CD4-positive, alpha-beta T cell (primary cell): ENCODE results near the gene STIM2. TPM values are rescaled to one million over a fixed set of nuclear protein-coding genes. Genes with fewer than 3 reads are reported as not detected.

ENCODE experiments used
- ATAC-seq: fragments of 200-7000 bp; cut with Tn5 transposase; one replicate; pipeline ENCODE4 v1.10.0; 2022; ENCODE audit warnings: mild to moderate bottlenecking; ENCODE audit not compliant: poor library complexity
- CTCF ChIA-PET: fragments of 350-600 bp; sonication (Branson Sonifier 250); formaldehyde crosslinking; loops from one replicate; lab custom pipeline; 2021; ENCODE audit warnings: antibody characterized with exemption, inconsistent platforms; lab: Charles Lee
- POLR2A ChIA-PET: fragments of 350-600 bp; sonication (Branson Sonifier 250); formaldehyde crosslinking; loops from one replicate; lab custom pipeline; 2021; ENCODE audit warnings: antibody characterized with exemption, inconsistent platforms; lab: Charles Lee
- DNase-seq, 14 experiments: peaks; one replicate each; pipeline ENCODE4 v3.0.0-alpha.2; 2013 to 2020; ENCODE audit warnings: mixed read lengths in 2 of 14
- H3K27ac ChIP-seq, 2 donors: one replicate each; pipeline versions ENCODE4 v1.5.1 to v1.7.0; 2013; ENCODE audit warnings: low read length in 2 of 2, low read depth in 1 of 2, mild to moderate bottlenecking in 1 of 2
- H3K27me3 ChIP-seq, 2 experiments: 1 replicate in 1 of 2; 2 replicates in 1 of 2; pipeline versions ENCODE4 v1.6.1 to v1.7.0; 2013; ENCODE audit warnings: low read length in 2 of 2, control low read depth in 1 of 2, mild to moderate bottlenecking in 1 of 2, moderate library complexity in 1 of 2; ENCODE audit not compliant: insufficient read depth in 2 of 2, control insufficient read depth in 1 of 2
- H3K36me3 ChIP-seq: one replicate; pipeline ENCODE4 v1.6.1; 2013; ENCODE audit warnings: low read length, control low read depth; ENCODE audit not compliant: insufficient read depth
- H3K4me1 ChIP-seq: one replicate; pipeline ENCODE4 v1.6.1; 2013; ENCODE audit warnings: low read length, control low read depth; ENCODE audit not compliant: insufficient read depth
- H3K4me3 ChIP-seq: one replicate; pipeline ENCODE4 v1.5.1; 2013; ENCODE audit warnings: mild to moderate bottlenecking, low read length, moderate library complexity
- H3K9me3 ChIP-seq, 2 experiments: 1 replicate in 1 of 2; 2 replicates in 1 of 2; pipeline versions ENCODE4 v1.6.1 to v1.7.0; 2013; ENCODE audit warnings: low read length in 2 of 2, mild to moderate bottlenecking in 2 of 2, control low read depth in 1 of 2, moderate library complexity in 1 of 2; ENCODE audit not compliant: control insufficient read depth in 1 of 2, insufficient read depth in 1 of 2
- H3K27ac Mint-ChIP-seq: one replicate; pipeline ENCODE4 v1.8.0; 2020; ENCODE audit warnings: mixed read lengths
- H3K27me3 Mint-ChIP-seq: one replicate; pipeline ENCODE4 v1.8.0; 2021; ENCODE audit warnings: mixed read lengths
- H3K36me3 Mint-ChIP-seq: one replicate; pipeline ENCODE4 v1.8.0; 2021; ENCODE audit warnings: low read depth, mixed read lengths
- H3K4me1 Mint-ChIP-seq: one replicate; pipeline ENCODE4 v1.8.0; 2021; ENCODE audit warnings: low read depth, mixed read lengths
- H3K4me3 Mint-ChIP-seq: one replicate; pipeline ENCODE4 v1.8.0; 2020; ENCODE audit warnings: mild to moderate bottlenecking, mixed read lengths
- H3K9me3 Mint-ChIP-seq: one replicate; pipeline ENCODE4 v1.8.0; 2020; ENCODE audit warnings: mixed read lengths
- intact Hi-C, 2 experiments: fragments of 100-400 bp; cut with DNase I in 1 of 2; cut with micrococcal nuclease in 1 of 2; formaldehyde crosslinking; loops; one replicate each; pipeline versions ENCODE4 v1.15.1 to v1.9.0; 2023 to 2025; cut with DNase I, micrococcal nuclease
- total RNA-seq, 174 experiments: library from RNA in 2 of 174; stranded (reverse) in 2 of 174; gene quantifications; one replicate each; pipeline ENCODE4 v1.2.3 and lab custom pipeline; 2021 to 2026
- TF ChIP-seq, protein P1 (sequence below): fragments of 200-600 bp; IDR thresholded peaks from one replicate; pipeline ENCODE4 v1.8.0; 2022; ENCODE audit warnings: antibody characterized with exemption, mild to moderate bottlenecking

STIM2 gene
- total RNA-seq, 2 experiments from 2014 or later, result 53.7 to 54.9 TPM

DNA sequence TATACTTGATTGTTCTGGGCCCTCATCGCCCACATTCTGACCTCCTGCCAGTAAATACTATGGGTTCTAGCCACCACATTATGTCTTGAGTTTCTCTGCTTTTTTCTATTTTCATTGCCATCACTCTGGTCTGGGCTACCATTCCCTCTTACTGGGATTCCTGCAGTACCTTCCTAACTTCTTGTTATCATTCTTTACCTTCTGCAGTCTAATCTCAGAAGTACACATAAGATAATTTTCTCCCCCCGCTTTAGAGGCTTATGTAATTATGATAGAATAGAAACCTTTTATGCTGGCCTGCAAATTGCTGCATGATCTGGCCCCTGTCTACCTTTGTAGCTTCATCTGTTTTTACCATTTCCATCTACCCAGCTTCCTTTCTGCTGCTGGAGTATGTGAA lies 19.2 kb downstream of the STIM2 start:
- Histone ChIP-seq H3K4me1 (peaks cover 34% of the 10 kb centered on the region), H3K9me3 (no peaks in the 10 kb centered on the region), H3K27me3 (no peaks in the 10 kb centered on the region), H3K4me3 (no peak overlapping the region), H3K27ac (peak overlapping the region; percentile 42 to 69), H3K36me3 (no peaks in the 10 kb centered on the region)
- ChIA-PET CTCF (interaction anchor here (0.7 to 1.3 kb wide), 3 partner anchors 19 to 131 kb away, joined by 3 to 4 read pairs (median 3); partner anchors contain the start of gene STIM2), POLR2A (interaction anchor here (1.0 to 9.6 kb wide), 3 partner anchors 12 to 19 kb away, joined by 3 to 274 read pairs (median 5); partner anchors contain the start of gene STIM2)
- TF ChIP-seq, protein P1, sequence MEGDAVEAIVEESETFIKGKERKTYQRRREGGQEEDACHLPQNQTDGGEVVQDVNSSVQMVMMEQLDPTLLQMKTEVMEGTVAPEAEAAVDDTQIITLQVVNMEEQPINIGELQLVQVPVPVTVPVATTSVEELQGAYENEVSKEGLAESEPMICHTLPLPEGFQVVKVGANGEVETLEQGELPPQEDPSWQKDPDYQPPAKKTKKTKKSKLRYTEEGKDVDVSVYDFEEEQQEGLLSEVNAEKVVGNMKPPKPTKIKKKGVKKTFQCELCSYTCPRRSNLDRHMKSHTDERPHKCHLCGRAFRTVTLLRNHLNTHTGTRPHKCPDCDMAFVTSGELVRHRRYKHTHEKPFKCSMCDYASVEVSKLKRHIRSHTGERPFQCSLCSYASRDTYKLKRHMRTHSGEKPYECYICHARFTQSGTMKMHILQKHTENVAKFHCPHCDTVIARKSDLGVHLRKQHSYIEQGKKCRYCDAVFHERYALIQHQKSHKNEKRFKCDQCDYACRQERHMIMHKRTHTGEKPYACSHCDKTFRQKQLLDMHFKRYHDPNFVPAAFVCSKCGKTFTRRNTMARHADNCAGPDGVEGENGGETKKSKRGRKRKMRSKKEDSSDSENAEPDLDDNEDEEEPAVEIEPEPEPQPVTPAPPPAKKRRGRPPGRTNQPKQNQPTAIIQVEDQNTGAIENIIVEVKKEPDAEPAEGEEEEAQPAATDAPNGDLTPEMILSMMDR, result no peak
- ATAC-seq (no peak), DNase-seq (peak in 1 of 14 experiments; percentile 39)
- H3K9me3 Mint-ChIP-seq, result peaks cover 6% of the 10 kb centered on the region
- H3K27ac Mint-ChIP-seq, result peak overlapping the region; percentile 94
- H3K4me3 Mint-ChIP-seq, result peak overlapping the region; percentile 12
- H3K27me3 Mint-ChIP-seq, result no peaks in the 10 kb centered on the region
- H3K4me1 Mint-ChIP-seq, result peaks cover 82% of the 10 kb centered on the region
- intact Hi-C loops, result loop anchor here (2.0 to 10.0 kb wide), 3 partner anchors 17 to 1645 kb away; partner anchors contain the start of gene PI4K2B (in 1 of the 2)
- peaks cover 23% of the 10 kb centered on the region for H3K36me3 Mint-ChIP-seq

DNA sequence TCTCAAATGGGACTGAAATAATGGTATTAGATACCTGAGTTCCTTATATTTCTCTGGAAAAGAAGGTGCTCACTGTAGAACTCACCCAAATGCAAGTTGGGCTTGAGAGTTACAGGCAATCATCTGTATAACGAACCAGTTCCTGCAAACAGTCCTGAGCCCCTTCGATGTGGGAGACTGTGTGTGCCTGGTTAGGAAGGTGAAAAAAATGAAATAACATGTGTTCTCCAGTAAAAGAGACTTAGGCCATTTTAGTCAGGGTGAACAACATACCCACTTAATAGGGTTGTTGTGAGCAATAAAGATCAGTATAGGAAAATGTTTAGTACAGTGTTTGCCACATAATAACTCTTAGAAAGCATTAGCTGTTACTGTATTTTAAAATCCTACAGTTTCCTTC lies 23.4 kb downstream of the STIM2 start:
- H3K4me1 Mint-ChIP-seq, result peaks cover 85% of the 10 kb centered on the region
- Histone ChIP-seq H3K27me3 (no peaks in the 10 kb centered on the region), H3K36me3 (no peaks in the 10 kb centered on the region), H3K4me1 (peaks cover 28% of the 10 kb centered on the region), H3K9me3 (no peaks in the 10 kb centered on the region), H3K27ac (peak overlapping the region; percentile 74 to 89), H3K4me3 (peak overlapping the region; percentile 28)
- peaks cover 8% of the 10 kb centered on the region for H3K36me3 Mint-ChIP-seq
- intact Hi-C loops, result loop anchor here in 1 of 2 experiments (1.0 to 5.0 kb wide), 2 partner anchors 11 to 33 kb away; no protein-coding TSS in a partner anchor
- DNase-seq (no peak), ATAC-seq (peak; percentile 6)
- CTCF ChIA-PET, result interaction anchor here (0.7 to 3.7 kb wide), 3 partner anchors 10 to 126 kb away, joined by 3 to 21 read pairs (median 9); partner anchors contain the start of gene STIM2
- no peaks in the 10 kb centered on the region for H3K27me3 Mint-ChIP-seq
- POLR2A ChIA-PET, result interaction anchor here (0.7 to 9.6 kb wide), 9 partner anchors 10 to 566 kb away, joined by 3 to 274 read pairs (median 5); partner anchors contain the start of genes STIM2 and TBC1D19
- H3K27ac Mint-ChIP-seq, result peak overlapping the region; percentile 92
- TF ChIP-seq, protein P1, result no peak
- peak overlapping the region; percentile 78 for H3K4me3 Mint-ChIP-seq
- peaks cover 1% of the 10 kb centered on the region for H3K9me3 Mint-ChIP-seq

DNA sequence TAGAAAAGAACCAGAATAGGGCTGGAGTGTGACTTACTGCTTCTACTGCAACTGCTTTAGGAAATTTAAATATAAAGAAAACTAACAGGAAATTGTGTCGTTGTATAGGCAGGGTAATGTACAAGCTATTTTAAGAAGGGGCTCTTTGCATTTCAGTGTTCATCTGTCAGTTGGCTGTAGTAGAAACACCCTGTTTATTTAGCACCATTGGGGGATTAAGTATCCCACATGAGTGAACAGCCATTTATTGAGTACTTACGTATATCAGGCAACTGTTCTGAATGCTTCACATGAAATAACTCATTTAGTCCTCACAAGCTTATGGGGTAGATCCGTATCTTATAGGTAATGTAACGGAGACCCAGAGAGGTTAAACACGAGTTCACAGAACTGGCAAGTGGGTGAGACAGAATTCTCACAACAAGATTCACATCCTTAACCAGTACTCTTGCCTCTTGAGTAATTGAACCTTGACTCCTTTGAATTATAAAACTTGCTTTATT lies 23.9 kb downstream of the STIM2 start:
- TF ChIP-seq, protein P1, result no peak
- Mint-ChIP-seq H3K27me3 (no peaks in the 10 kb centered on the region), H3K4me3 (peak overlapping the region; percentile 78), H3K27ac (peak overlapping the region; percentile 92), H3K4me1 (peaks cover 84% of the 10 kb centered on the region), H3K36me3 (peaks cover 4% of the 10 kb centered on the region), H3K9me3 (no peaks in the 10 kb centered on the region)
- no peaks in the 10 kb centered on the region for H3K9me3 ChIP-seq
- peak overlapping the region; percentile 28 for H3K4me3 ChIP-seq
- H3K27ac ChIP-seq, result peak overlapping the region; percentile 74 to 89
- no peaks in the 10 kb centered on the region for H3K36me3 ChIP-seq
- CTCF ChIA-PET, result interaction anchor here (2.0 to 3.7 kb wide), 2 partner anchors 11 to 23 kb away, joined by 9 to 21 read pairs; partner anchors contain the start of gene STIM2
- H3K4me1 ChIP-seq, result peaks cover 28% of the 10 kb centered on the region
- POLR2A ChIA-PET, result interaction anchor here (0.6 to 9.6 kb wide), 10 partner anchors 9 to 566 kb away, joined by 3 to 274 read pairs (median 5); partner anchors contain the start of genes STIM2 and TBC1D19
- H3K27me3 ChIP-seq, result no peaks in the 10 kb centered on the region
- peak; percentile 54 for ATAC-seq
- DNase-seq, result peak in 3 of 14 experiments; percentile 53 to 79 (median 61)
- intact Hi-C loops, result loop anchor here in 1 of 2 experiments (1.0 to 5.0 kb wide), 2 partner anchors 11 to 33 kb away; no protein-coding TSS in a partner anchor
